GM12878 (cell line): ENCODE measurements around the gene CCDC78.

Experiments used
- ATF7 ChIP-seq: fragments of 450-650 bp; IDR thresholded peaks from 2 replicates; pipeline ENCODE4 v1.6.1; 2016; ENCODE audit warnings: low read depth, mild to moderate bottlenecking
- NFYB ChIP-seq: IDR thresholded peaks from 2 replicates; pipeline ENCODE4 v1.6.1; 2011; ENCODE audit warnings: low read depth, mild to moderate bottlenecking, low read length, improper control_type of control experiment, moderate library complexity; ENCODE audit not compliant: insufficient read depth
- POLR2AphosphoS2 ChIP-seq: IDR thresholded peaks from 2 replicates; pipeline ENCODE4 v1.6.1; 2011; ENCODE audit warnings: low read depth, mild to moderate bottlenecking, low read length, improper control_type of control experiment, moderate library complexity
- RBBP5 ChIP-seq: fragments of 200-600 bp; sonication (generic); conservative IDR thresholded peaks from 2 replicates; pipeline ENCODE4 v1.6.1; 2016
- ZNF207 ChIP-seq: fragments of 450-650 bp; IDR thresholded peaks from 2 replicates; pipeline ENCODE4 v1.6.1; 2014; ENCODE audit warnings: antibody characterized with exemption, mild to moderate bottlenecking, borderline replicate concordance
- ZNF274 ChIP-seq: IDR thresholded peaks from one replicate; pipeline ENCODE4 v1.8.0; 2011; ENCODE audit not compliant: insufficient read length, insufficient read depth
- ZNF384 ChIP-seq: IDR thresholded peaks from 2 replicates; pipeline ENCODE4 v1.6.1; 2012; ENCODE audit warnings: low read depth, mild to moderate bottlenecking, low read length, improper control_type of control experiment, borderline replicate concordance
- TF ChIP-seq, protein P1 (sequence below): IDR thresholded peaks from 2 replicates; pipeline ENCODE4 v1.6.1; 2011; ENCODE audit warnings: low read depth, low read length, improper control_type of control experiment, borderline replicate concordance
- TF ChIP-seq, protein P2 (sequence below): IDR thresholded peaks from 2 replicates; pipeline ENCODE4 v1.6.1; 2012; ENCODE audit warnings: low read depth, low read length, improper control_type of control experiment
- TF ChIP-seq, protein P3 (sequence below): IDR thresholded peaks from 2 replicates; pipeline ENCODE4 v1.6.1; 2011; ENCODE audit warnings: borderline replicate concordance, low read depth, mild to moderate bottlenecking, moderate library complexity, mixed read lengths, low read length; ENCODE audit not compliant: insufficient read depth; ENCODE audit errors: extremely low read length
- TF ChIP-seq, protein P4 (sequence below), 3 experiments: IDR thresholded peaks in 2 of 3; conservative IDR thresholded peaks in 1 of 3; 2 replicates each; pipeline ENCODE4 v1.5.1; 2011; ENCODE audit warnings: low read depth in 3 of 3, low read length in 3 of 3, mild to moderate bottlenecking in 3 of 3, control low read depth in 2 of 3, moderate library complexity in 2 of 3, inconsistent platforms in 1 of 3, mixed read lengths in 1 of 3; ENCODE audit not compliant: control insufficient read depth in 2 of 3, insufficient read depth in 1 of 3; ENCODE audit errors: extremely low read depth in 1 of 3
- TF ChIP-seq, protein P5 (sequence below): IDR thresholded peaks from 2 replicates; pipeline ENCODE4 v1.6.1; 2011; ENCODE audit warnings: borderline replicate concordance, low read depth, mild to moderate bottlenecking, moderate library complexity, low read length; ENCODE audit not compliant: insufficient read depth, poor library complexity, severe bottlenecking

DNA sequence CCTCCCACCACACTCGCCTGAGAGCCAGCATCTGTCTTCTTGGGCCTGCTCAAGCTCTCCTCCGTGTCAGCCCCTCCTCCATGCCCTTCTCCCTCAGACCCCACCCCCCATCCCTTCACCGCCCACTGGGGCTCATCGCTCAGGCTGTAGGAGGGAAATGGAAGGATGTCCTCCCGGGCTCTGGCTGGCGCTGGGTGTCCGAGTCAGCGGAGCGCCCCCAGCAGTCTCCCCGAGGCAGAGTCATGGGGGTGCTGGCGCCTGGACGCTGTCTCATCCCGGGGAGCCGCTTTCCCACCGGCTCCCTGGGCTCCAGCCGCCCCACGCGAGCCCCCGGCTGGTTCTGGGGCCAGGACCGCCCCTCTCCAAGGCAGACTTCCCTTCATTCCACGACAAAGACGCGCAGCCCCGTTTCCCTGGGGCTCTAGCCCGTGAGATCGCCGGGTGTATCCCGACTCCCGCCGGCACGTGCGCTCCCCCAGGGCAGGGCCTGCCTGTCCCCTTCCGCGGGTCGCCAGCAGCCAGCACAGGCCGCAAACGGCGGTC is 5.7 kb downstream of the CCDC78 start:
- TF ChIP-seq, protein P1, sequence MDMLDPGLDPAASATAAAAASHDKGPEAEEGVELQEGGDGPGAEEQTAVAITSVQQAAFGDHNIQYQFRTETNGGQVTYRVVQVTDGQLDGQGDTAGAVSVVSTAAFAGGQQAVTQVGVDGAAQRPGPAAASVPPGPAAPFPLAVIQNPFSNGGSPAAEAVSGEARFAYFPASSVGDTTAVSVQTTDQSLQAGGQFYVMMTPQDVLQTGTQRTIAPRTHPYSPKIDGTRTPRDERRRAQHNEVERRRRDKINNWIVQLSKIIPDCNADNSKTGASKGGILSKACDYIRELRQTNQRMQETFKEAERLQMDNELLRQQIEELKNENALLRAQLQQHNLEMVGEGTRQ, result no peak
- TF ChIP-seq, protein P2, sequence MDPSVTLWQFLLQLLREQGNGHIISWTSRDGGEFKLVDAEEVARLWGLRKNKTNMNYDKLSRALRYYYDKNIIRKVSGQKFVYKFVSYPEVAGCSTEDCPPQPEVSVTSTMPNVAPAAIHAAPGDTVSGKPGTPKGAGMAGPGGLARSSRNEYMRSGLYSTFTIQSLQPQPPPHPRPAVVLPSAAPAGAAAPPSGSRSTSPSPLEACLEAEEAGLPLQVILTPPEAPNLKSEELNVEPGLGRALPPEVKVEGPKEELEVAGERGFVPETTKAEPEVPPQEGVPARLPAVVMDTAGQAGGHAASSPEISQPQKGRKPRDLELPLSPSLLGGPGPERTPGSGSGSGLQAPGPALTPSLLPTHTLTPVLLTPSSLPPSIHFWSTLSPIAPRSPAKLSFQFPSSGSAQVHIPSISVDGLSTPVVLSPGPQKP, result no peak
- TF ChIP-seq NFYB, result no peak
- TF ChIP-seq, protein P3, sequence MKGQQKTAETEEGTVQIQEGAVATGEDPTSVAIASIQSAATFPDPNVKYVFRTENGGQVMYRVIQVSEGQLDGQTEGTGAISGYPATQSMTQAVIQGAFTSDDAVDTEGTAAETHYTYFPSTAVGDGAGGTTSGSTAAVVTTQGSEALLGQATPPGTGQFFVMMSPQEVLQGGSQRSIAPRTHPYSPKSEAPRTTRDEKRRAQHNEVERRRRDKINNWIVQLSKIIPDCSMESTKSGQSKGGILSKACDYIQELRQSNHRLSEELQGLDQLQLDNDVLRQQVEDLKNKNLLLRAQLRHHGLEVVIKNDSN, result no peak
- TF ChIP-seq, protein P4, sequence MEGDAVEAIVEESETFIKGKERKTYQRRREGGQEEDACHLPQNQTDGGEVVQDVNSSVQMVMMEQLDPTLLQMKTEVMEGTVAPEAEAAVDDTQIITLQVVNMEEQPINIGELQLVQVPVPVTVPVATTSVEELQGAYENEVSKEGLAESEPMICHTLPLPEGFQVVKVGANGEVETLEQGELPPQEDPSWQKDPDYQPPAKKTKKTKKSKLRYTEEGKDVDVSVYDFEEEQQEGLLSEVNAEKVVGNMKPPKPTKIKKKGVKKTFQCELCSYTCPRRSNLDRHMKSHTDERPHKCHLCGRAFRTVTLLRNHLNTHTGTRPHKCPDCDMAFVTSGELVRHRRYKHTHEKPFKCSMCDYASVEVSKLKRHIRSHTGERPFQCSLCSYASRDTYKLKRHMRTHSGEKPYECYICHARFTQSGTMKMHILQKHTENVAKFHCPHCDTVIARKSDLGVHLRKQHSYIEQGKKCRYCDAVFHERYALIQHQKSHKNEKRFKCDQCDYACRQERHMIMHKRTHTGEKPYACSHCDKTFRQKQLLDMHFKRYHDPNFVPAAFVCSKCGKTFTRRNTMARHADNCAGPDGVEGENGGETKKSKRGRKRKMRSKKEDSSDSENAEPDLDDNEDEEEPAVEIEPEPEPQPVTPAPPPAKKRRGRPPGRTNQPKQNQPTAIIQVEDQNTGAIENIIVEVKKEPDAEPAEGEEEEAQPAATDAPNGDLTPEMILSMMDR (IDR thresholded peaks at IDR 0.05 in 2 of 3, conservative IDR thresholded peaks at IDR 0.05 in 1 of 3; ENCODE audit: control insufficient read depth in 2 of 3, extremely low read depth in 1 of 3, insufficient read depth in 1 of 3, low read depth in 3 of 3, low read length in 3 of 3), result peak; percentile 21 to 40 (median 22); a peak in 3 of 6 replicates
- TF ChIP-seq, protein P5, sequence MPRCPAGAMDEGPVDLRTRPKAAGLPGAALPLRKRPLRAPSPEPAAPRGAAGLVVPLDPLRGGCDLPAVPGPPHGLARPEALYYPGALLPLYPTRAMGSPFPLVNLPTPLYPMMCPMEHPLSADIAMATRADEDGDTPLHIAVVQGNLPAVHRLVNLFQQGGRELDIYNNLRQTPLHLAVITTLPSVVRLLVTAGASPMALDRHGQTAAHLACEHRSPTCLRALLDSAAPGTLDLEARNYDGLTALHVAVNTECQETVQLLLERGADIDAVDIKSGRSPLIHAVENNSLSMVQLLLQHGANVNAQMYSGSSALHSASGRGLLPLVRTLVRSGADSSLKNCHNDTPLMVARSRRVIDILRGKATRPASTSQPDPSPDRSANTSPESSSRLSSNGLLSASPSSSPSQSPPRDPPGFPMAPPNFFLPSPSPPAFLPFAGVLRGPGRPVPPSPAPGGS, result no peak
- TF ChIP-seq ZNF384, result no peak
- no peak for TF ChIP-seq POLR2AphosphoS2
- TF ChIP-seq RBBP5, result no peak
- TF ChIP-seq ZNF207, result no peak
- 0 out of 2 replicates have a peak, but pooled peaks have one; percentile 18 for TF ChIP-seq ATF7
- TF ChIP-seq ZNF274, result no peak
